Rectal smooth muscle tissue (tissue), 1 donor: ENCODE data around the gene ODAD3.
"Not testable (repeated sequence)": the region's sequence is repeated elsewhere in the genome, so short reads cannot be mapped to it uniquely, and the experiment has no call there.

Experiments
- H3K27ac ChIP-seq: one replicate; pipeline ENCODE4 v1.7.0; 2013; ENCODE audit warnings: low read depth, low read length, inconsistent platforms
- H3K27me3 ChIP-seq: one replicate; pipeline ENCODE4 v1.7.0; 2013; ENCODE audit warnings: low read length; ENCODE audit not compliant: control insufficient read depth, insufficient read depth
- H3K36me3 ChIP-seq: one replicate; pipeline ENCODE4 v1.7.0; 2013; ENCODE audit warnings: low read length; ENCODE audit not compliant: control insufficient read depth, insufficient read depth
- H3K4me1 ChIP-seq: one replicate; pipeline ENCODE4 v1.7.0; 2013; ENCODE audit warnings: low read length; ENCODE audit not compliant: control insufficient read depth, insufficient read depth
- H3K4me3 ChIP-seq: one replicate; pipeline ENCODE4 v1.7.0; 2013; ENCODE audit warnings: low read length
- H3K9ac ChIP-seq: one replicate; pipeline ENCODE4 v1.7.0; 2013; ENCODE audit warnings: low read length

The ODAD3 gene

DNA sequence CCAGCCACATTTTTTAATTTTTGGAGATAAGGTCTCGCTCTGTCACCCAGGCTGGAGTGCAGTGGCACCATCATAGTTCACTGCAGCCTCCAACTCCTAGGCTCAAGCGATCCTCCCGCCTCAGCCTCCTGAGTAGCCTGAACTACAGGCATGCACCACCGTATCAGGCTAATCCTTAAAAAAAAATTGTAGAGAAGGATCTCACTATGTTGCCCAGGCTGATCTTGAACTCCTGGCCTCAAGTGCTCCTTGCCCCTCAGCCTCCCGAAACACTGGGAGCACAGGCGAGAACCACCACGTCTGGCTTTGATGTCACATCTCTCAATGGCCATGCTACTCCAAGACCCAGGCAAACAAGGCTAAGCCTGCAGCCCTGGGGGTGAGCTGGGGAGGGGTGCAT is 21.7 kb upstream of the ODAD3 start:
- Histone ChIP-seq H3K4me3 (no peak overlapping the region), H3K27ac (no peak overlapping the region), H3K36me3 (no peaks in the 10 kb centered on the region), H3K9ac (no peak overlapping the region), H3K27me3 (no peaks in the 10 kb centered on the region), H3K4me1 (no peaks in the 10 kb centered on the region)

DNA sequence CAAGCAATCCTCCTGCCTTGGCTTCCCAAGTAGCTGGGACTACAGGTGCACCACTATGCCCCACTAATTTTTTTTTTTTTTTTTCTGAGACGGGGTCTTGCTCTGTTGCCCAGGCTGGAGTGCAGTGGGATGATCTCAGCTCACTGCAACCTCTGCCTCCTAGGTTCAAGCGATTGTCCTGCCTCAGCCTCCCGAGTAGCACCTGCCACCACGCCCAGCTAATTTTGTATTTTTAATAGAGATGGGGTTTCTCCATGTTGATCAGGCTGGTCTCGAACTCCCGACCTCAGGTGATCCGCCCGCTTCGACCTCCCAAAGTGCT is 20.3 kb upstream of the ODAD3 start:
- not testable (repeated sequence) for H3K36me3 ChIP-seq, H3K27me3 ChIP-seq, H3K27ac ChIP-seq, H3K9ac ChIP-seq, H3K4me1 ChIP-seq, H3K4me3 ChIP-seq

DNA sequence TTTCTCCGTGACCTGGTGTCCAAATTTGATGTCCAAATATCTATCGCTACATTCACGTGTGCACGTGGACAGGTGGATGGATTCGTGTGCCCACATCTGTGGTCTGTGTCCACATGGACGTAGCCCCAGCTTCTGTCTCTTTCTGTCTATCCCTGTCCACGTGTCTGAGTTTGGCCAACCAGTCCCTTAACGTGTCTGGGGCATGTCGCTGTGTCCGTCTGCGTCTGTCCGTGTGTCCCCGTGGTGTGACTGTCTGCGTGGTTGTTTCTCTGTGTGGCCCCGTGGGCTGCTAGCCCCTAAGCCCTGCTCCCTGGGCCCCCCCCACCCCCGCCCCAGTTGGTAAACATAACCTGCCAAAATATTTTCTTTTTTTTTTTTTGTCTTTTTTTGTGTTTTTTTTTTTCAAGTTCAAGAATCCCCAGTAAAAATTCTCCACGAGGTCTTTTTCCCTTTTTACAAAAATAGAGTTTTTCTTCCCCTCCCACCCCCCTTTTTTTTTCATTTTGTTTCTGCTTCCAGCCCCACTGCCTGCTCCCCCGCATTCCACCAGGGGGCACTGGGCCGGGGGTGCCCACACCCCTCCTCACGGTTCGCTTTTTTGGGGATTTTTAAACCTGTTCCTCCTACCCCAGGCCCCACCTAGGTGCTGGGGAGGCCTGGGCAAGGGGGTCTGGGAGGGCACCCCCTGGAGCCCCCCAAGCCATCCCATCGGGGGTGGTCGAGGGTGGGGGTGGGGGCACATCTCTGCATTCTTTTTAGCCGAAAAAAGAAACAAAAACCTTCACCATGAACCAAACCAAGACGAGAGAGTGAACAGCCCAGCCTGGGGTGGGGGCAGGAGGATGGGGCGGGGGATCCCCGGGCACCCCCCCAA is 18.8 kb upstream of the ODAD3 start:
- Histone ChIP-seq H3K9ac (no peak overlapping the region), H3K4me3 (no peak overlapping the region), H3K4me1 (no peaks in the 10 kb centered on the region), H3K27me3 (no peaks in the 10 kb centered on the region), H3K36me3 (peaks cover 7% of the 10 kb centered on the region), H3K27ac (no peak overlapping the region)

- H3K4me1 ChIP-seq, result no peaks in the 10 kb centered on the region
- H3K9ac ChIP-seq, result no peak overlapping the region
- no peak overlapping the region for H3K27ac ChIP-seq
- no peak overlapping the region for H3K4me3 ChIP-seq
- peaks cover 15% of the 10 kb centered on the region for H3K36me3 ChIP-seq
- no peaks in the 10 kb centered on the region for H3K27me3 ChIP-seq
Measured at GRCh38 chr19:11452620-11453310, 17.8 kb upstream of the ODAD3 start.

DNA sequence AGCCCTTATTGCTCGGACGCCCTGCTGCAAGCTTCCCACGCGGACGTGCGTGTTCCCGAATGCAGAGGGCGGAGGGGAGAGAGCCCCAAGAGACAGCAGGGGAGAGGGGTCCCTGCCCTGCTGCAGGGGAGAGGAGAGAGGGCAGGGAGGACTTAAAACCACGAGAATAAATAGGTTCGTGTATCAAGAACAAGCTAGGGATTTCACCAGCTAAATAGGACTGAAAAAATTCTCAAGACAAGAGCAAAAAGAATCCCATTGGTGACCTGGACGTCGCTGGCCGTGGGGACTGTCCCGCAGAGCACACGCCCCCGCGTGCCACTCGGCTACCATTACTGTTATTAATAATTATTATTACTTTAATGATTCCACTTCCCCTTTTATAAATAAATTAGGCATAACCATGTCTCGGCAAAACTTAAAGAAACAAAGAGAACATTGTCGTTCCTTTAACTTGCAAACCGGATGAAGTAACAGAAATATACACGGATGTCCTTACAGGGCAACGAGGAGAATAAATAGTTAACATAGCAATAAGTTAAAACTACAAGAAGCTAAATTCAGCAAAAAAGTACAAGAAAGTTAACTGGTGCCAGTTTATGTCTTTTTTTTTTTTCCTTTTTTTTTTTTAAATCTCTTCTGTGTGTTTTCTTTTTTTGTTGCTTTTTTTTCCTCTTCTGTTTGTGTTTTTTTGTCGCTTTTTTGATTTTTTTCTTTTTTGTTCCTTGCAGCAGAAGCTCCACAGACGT is 17.1 kb upstream of the ODAD3 start:
- no peak overlapping the region for H3K9ac ChIP-seq
- H3K27ac ChIP-seq, result no peak overlapping the region
- H3K36me3 ChIP-seq, result peaks cover 15% of the 10 kb centered on the region
- H3K27me3 ChIP-seq, result no peaks in the 10 kb centered on the region
- no peaks in the 10 kb centered on the region for H3K4me1 ChIP-seq
- H3K4me3 ChIP-seq, result peak overlapping the region; percentile 8

DNA sequence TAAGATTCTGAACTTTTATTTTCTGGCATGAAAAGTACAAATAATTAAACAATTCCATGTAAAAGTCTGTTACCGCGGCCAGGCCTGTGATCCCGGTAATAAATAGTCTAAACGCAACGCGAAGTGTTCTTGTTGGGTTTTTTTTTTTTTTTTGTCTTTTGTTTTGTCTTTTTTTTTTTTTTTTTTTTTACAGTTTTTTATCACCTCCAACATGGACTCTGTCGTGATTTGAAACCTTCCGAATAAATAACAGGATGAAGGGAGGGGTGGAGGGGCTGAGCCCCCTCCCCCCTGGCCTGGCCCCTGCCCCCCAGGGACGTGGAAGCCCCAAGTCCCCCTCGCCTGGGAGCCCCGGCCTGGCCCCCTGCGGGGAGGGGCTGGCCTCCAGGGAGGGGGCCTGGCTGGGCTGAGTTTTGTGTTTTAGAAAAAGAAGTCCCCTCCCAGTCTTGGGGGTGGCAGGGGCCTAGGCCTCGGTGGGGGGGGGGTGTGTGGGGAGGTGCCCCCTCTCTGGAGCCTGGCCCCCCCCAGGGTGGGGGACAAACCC is 16.5 kb upstream of the ODAD3 start:
- H3K9ac ChIP-seq, result no peak overlapping the region
- H3K27me3 ChIP-seq, result no peaks in the 10 kb centered on the region
- H3K36me3 ChIP-seq, result peaks cover 18% of the 10 kb centered on the region
- H3K27ac ChIP-seq, result no peak overlapping the region
- H3K4me3 ChIP-seq, result no peak overlapping the region
- H3K4me1 ChIP-seq, result no peaks in the 10 kb centered on the region

DNA sequence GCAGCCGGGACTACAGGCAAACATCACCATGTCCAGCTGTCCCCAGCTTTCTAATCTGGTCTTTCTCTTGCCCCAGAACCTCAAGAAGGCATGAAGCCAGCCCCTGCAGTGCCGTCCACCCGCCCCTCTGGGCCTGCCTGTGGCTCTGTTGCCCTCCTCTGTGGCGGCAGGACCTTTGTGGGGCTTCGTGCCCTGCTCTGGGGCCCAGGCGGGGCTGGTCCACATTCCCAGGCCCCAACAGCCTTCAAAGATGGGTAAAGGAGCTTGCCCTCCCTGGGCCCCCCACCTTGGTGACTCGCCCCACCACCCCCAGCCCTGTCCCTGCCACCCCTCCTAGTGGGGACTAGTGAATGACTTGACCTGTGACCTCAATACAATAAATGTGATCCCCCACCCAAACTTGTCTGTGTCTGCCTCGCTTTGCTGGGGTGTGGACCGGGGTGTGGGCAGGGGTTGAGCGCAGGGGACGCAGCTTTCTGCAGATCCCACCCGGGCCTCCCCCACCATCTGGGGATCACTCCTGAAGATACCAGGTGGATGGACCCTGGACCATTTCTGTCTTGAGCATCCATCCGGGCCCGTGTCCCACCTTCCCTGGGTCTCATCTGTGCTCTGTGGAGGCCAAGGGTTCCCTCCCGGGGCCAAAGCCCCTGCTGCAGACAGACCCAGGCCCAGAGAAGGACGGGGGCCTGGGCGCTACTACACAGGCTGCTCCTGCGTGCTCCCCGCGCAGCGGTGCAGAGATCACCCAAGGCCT is 15.8 kb upstream of the ODAD3 start:
- Histone ChIP-seq H3K4me3 (no peak overlapping the region), H3K9ac (no peak overlapping the region), H3K4me1 (no peaks in the 10 kb centered on the region), H3K36me3 (peaks cover 18% of the 10 kb centered on the region), H3K27me3 (no peaks in the 10 kb centered on the region), H3K27ac (no peak overlapping the region)

GRCh38 chr19:11448923-11449554 is 14.1 kb upstream of the ODAD3 start:
- Histone ChIP-seq H3K27me3 (no peaks in the 10 kb centered on the region), H3K36me3 (peaks cover 21% of the 10 kb centered on the region), H3K27ac (no peak overlapping the region)

GRCh38 chr19:11448410-11448809 is 13.5 kb upstream of the ODAD3 start:
- peaks cover 21% of the 10 kb centered on the region for H3K36me3 ChIP-seq

More at GRCh38 chr19:11448923-11449554, 14.1 kb upstream of the ODAD3 start:
- Histone ChIP-seq H3K4me3 (no peak overlapping the region), H3K4me1 (no peaks in the 10 kb centered on the region), H3K9ac (no peak overlapping the region)

DNA sequence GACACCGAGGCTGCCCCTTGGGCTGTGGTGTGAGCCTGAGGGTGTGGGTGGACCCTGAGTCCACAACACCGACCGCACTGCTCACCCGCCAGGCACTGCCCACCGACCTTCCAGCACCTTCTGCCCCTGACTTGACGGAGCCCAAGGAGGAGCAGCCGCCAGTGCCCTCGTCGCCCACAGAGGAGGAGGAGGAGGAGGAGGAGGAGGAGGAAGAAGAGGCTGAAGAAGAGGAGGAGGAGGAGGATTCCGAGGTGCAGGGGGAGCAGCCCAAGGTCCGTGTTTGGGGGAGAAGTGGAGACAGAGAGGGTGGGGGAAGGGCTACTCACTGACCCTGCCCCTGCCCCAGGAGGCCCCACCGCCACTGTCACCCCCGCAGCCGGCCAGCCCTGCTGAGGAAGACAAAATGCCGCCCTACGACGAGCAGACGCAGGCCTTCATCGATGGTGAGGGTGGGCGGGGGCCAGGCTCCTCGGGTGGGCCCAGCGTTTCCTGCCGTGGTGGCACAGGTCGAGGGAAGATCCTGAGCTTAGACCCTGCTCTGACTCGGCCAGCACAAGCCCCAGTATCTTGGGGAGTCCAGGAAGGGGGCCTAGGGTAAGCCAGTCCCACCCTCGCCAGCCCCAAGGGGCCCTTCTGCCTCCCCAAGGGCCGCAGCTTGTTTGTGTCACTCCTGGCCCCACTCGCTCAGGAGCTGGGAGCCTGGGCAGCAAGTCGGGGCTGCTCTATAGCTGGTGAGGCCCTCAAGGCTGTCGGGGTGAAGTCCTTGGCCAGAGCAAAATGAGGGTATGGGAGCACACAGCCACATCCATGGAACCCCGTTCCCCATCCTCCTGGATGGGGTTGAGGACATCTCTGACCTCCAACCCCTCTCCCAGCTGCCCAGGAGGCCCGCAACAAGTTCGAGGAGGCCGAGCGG is 12.7 kb upstream of the ODAD3 start:
- Histone ChIP-seq H3K27ac (no peak overlapping the region), H3K36me3 (peaks cover 21% of the 10 kb centered on the region), H3K4me3 (no peak overlapping the region), H3K27me3 (no peaks in the 10 kb centered on the region), H3K4me1 (no peaks in the 10 kb centered on the region), H3K9ac (no peak overlapping the region)

More at GRCh38 chr19:11448410-11448809, 13.5 kb upstream of the ODAD3 start:
- Histone ChIP-seq H3K27ac (no peak overlapping the region), H3K27me3 (no peaks in the 10 kb centered on the region), H3K4me3 (no peak overlapping the region), H3K4me1 (no peaks in the 10 kb centered on the region), H3K9ac (no peak overlapping the region)
